NT2/D1 (cell line): ENCODE measurements around the gene CLEC4G.

Experiments
- YY1 ChIP-seq: IDR thresholded peaks from 2 replicates; pipeline ENCODE4 v1.6.1; 2011; ENCODE audit not compliant: insufficient read length, insufficient read depth
- ZNF274 ChIP-seq: IDR thresholded peaks from 2 replicates; pipeline ENCODE4 v1.6.1; 2011; ENCODE audit warnings: mild to moderate bottlenecking, low read depth, low read length

GRCh38 chr19:7691497-7691896 is 40.4 kb downstream of the CLEC4G start:
- TF ChIP-seq ZNF274 (no peak), YY1 (no peak)
